H9 (cell line): ENCODE results near the gene MRGPRG. TPM values are rescaled to one million over a fixed set of nuclear protein-coding genes. Genes with fewer than 3 reads are reported as not detected.

Experiments used
- DNase-seq: peaks from one replicate; pipeline ENCODE4 v3.0.0-alpha.2; 2017
- H2AFZ ChIP-seq: one replicate; pipeline ENCODE4 v1.6.1; 2013; ENCODE audit warnings: mild to moderate bottlenecking, low read length, control low read depth, moderate library complexity
- H2AK5ac ChIP-seq: 2 replicates; pipeline ENCODE4 v1.6.1; 2013; ENCODE audit warnings: low read length, control low read depth, mixed read lengths; ENCODE audit not compliant: insufficient read length
- H2BK120ac ChIP-seq: one replicate; pipeline ENCODE4 v1.6.1; 2013; ENCODE audit warnings: low read depth, mild to moderate bottlenecking, low read length, control low read depth, inconsistent platforms; ENCODE audit not compliant: poor library complexity, severe bottlenecking
- H2BK12ac ChIP-seq: 2 replicates; pipeline ENCODE4 v1.6.1; 2013; ENCODE audit warnings: low read length, control low read depth, mixed read lengths, low read depth; ENCODE audit not compliant: insufficient read length
- H2BK15ac ChIP-seq: 2 replicates; pipeline ENCODE4 v1.6.1; 2013; ENCODE audit warnings: low read depth, low read length, control low read depth
- H2BK20ac ChIP-seq: one replicate; pipeline ENCODE4 v1.6.1; 2013; ENCODE audit warnings: low read depth, mild to moderate bottlenecking, low read length, control low read depth, inconsistent platforms; ENCODE audit not compliant: poor library complexity, severe bottlenecking
- H2BK5ac ChIP-seq: 2 replicates; pipeline ENCODE4 v1.6.1; 2013; ENCODE audit warnings: low read length, control low read depth, mixed read lengths; ENCODE audit not compliant: insufficient read length
- H3K14ac ChIP-seq: 2 replicates; pipeline ENCODE4 v1.6.1; 2013; ENCODE audit warnings: low read length, control low read depth; ENCODE audit not compliant: insufficient read depth
- H3K18ac ChIP-seq: 2 replicates; pipeline ENCODE4 v1.6.1; 2013; ENCODE audit warnings: low read depth, mild to moderate bottlenecking, mixed read lengths, low read length, control low read depth; ENCODE audit not compliant: insufficient read length
- H3K23ac ChIP-seq: 2 replicates; pipeline ENCODE4 v1.6.1; 2013; ENCODE audit warnings: low read length, control low read depth, mixed read lengths, low read depth; ENCODE audit not compliant: insufficient read length
- H3K23me2 ChIP-seq: 2 replicates; pipeline ENCODE4 v1.6.1; 2013; ENCODE audit warnings: low read depth, mild to moderate bottlenecking, mixed read lengths, low read length, control low read depth; ENCODE audit not compliant: insufficient read length, poor library complexity, severe bottlenecking
- H3K27ac ChIP-seq: 2 replicates; pipeline ENCODE4 v1.5.1; 2013; ENCODE audit warnings: low read length, control low read depth, mixed read lengths, low read depth; ENCODE audit not compliant: insufficient read length
- H3K27me3 ChIP-seq: 2 replicates; pipeline ENCODE4 v1.6.1; 2013; ENCODE audit warnings: low read length, control low read depth, inconsistent platforms; ENCODE audit not compliant: insufficient read depth
- H3K4ac ChIP-seq: 2 replicates; pipeline ENCODE4 v1.6.1; 2013; ENCODE audit warnings: low read depth, mild to moderate bottlenecking, control low read depth, inconsistent platforms, low read length, moderate library complexity
- H3K4me1 ChIP-seq: 2 replicates; pipeline ENCODE4 v1.6.1; 2013; ENCODE audit warnings: low read length, control low read depth, inconsistent platforms; ENCODE audit not compliant: insufficient read depth
- H3K4me2 ChIP-seq: 2 replicates; pipeline ENCODE4 v1.6.1; 2013; ENCODE audit warnings: low read length, control low read depth, mixed read lengths; ENCODE audit not compliant: insufficient read length, insufficient read depth
- H3K56ac ChIP-seq: 2 replicates; pipeline ENCODE4 v1.6.1; 2013; ENCODE audit warnings: low read depth, mild to moderate bottlenecking, mixed read lengths, low read length, control low read depth; ENCODE audit not compliant: insufficient read length
- H3K79me1 ChIP-seq: 2 replicates; pipeline ENCODE4 v1.6.1; 2013; ENCODE audit warnings: low read depth, mild to moderate bottlenecking, moderate library complexity, low read length, control low read depth, inconsistent platforms; ENCODE audit not compliant: insufficient read depth, poor library complexity, severe bottlenecking
- H3K79me2 ChIP-seq: 2 replicates; pipeline ENCODE4 v1.6.1; 2013; ENCODE audit warnings: low read length, control low read depth, inconsistent platforms; ENCODE audit not compliant: insufficient read depth
- H3K9ac ChIP-seq: 2 replicates; pipeline ENCODE4 v1.6.1; 2013; ENCODE audit warnings: low read length, control low read depth, mixed read lengths; ENCODE audit not compliant: insufficient read length; ENCODE audit errors: extremely low read depth
- H3K9me3 ChIP-seq: one replicate; pipeline ENCODE4 v1.6.1; 2013; ENCODE audit warnings: low read depth, low read length, inconsistent platforms; ENCODE audit not compliant: control insufficient read depth
- H3T11ph ChIP-seq: one replicate; pipeline ENCODE4 v1.6.1; 2013; ENCODE audit warnings: mild to moderate bottlenecking, low read length, control low read depth, inconsistent platforms
- H4K20me1 ChIP-seq: one replicate; pipeline ENCODE4 v1.6.1; 2013; ENCODE audit not compliant: control insufficient read depth, insufficient read length, insufficient read depth
- H4K5ac ChIP-seq: 2 replicates; pipeline ENCODE4 v1.6.1; 2013; ENCODE audit warnings: low read depth, mild to moderate bottlenecking, mixed read lengths, low read length, control low read depth; ENCODE audit not compliant: insufficient read length
- H4K8ac ChIP-seq: replicated peaks from 2 replicates; pipeline ENCODE4 v1.6.1; 2013; ENCODE audit warnings: low read length, control low read depth, mixed read lengths, low read depth; ENCODE audit not compliant: insufficient read length
- H4K91ac ChIP-seq: 2 replicates; pipeline ENCODE4 v1.6.1; 2013; ENCODE audit warnings: low read depth, mild to moderate bottlenecking, moderate library complexity, mixed read lengths, low read length, control low read depth; ENCODE audit not compliant: insufficient read length
- H3K27ac Mint-ChIP-seq, 3 experiments: 2 replicates in 2 of 3; 3 replicates in 1 of 3; pipeline ENCODE4 v1.8.0; 2020 to 2021; ENCODE audit warnings: mixed read lengths in 3 of 3, mild to moderate bottlenecking in 1 of 3, moderate library complexity in 1 of 3
- H3K27me3 Mint-ChIP-seq: 2 replicates; pipeline ENCODE4 v1.8.0; 2021; ENCODE audit warnings: low read depth, mild to moderate bottlenecking, moderate library complexity, mixed read lengths
- H3K36me3 Mint-ChIP-seq, 3 experiments: 2 replicates in 2 of 3; 3 replicates in 1 of 3; pipeline ENCODE4 v1.8.0; 2020 to 2021; ENCODE audit warnings: low read depth in 3 of 3, mixed read lengths in 3 of 3; ENCODE audit not compliant: insufficient read depth in 1 of 3
- H3K4me1 Mint-ChIP-seq, 2 experiments: 2 replicates each; pipeline ENCODE4 v1.8.0; 2020; ENCODE audit warnings: mixed read lengths in 2 of 2
- H3K4me3 Mint-ChIP-seq, 2 experiments: 2 replicates in 1 of 2; 3 replicates in 1 of 2; pipeline ENCODE4 v1.8.0; 2020 to 2021; ENCODE audit warnings: mild to moderate bottlenecking in 2 of 2, mixed read lengths in 2 of 2, moderate library complexity in 1 of 2
- H3K9me3 Mint-ChIP-seq, 2 experiments: 2 replicates in 1 of 2; 3 replicates in 1 of 2; pipeline ENCODE4 v1.8.0; 2020; ENCODE audit warnings: mild to moderate bottlenecking in 2 of 2, mixed read lengths in 2 of 2, moderate library complexity in 1 of 2
- CTCF ChIP-seq: fragments of 200-600 bp; sonication (generic); conservative IDR thresholded peaks from 3 replicates; pipeline ENCODE4 v1.8.0; 2021; ENCODE audit warnings: antibody characterized with exemption, mild to moderate bottlenecking
- WGBS: extraction: QIAGEN DNeasy Blood & Tissue Kit; methylation state at CpG from one replicate; pipeline ENCODE4 v1.1.7; 2013; ENCODE audit warnings: missing lambda C conversion rate, low lambda C conversion rate, mixed read lengths; ENCODE audit not compliant: insufficient read length; ENCODE audit errors: extremely low coverage; 5-methylcytosine and 5-hydroxymethylcytosine counted together
- total RNA-seq: library from RNA; stranded (reverse); gene quantifications from 2 replicates; pipeline ENCODE4 v1.2.1, GENCODE V29; 2021

The MRGPRG gene
- total RNA-seq, 1 experiment from 2014 or later, result not detected

GRCh38 chr11:3225826-3226750, 7.5 kb upstream of the MRGPRG start:
- Histone ChIP-seq H4K8ac (no peak overlapping the region), H2AFZ (no peak overlapping the region), H4K91ac (no peak overlapping the region), H3K4me2 (no peak overlapping the region), H2BK12ac (no peak overlapping the region), H3K18ac (no peak overlapping the region), H2BK5ac (no peak overlapping the region), H3T11ph (no peak overlapping the region), H3K23ac (no peak overlapping the region), H3K79me2 (no peaks in the 10 kb centered on the region), H3K9ac (no peak overlapping the region), H2AK5ac (no peak overlapping the region), H3K27me3 (no peaks in the 10 kb centered on the region), H3K4me1 (no peaks in the 10 kb centered on the region), H3K9me3 (no peaks in the 10 kb centered on the region), H3K79me1 (no peaks in the 10 kb centered on the region), H2BK20ac (no peak overlapping the region), H3K56ac (no peak overlapping the region), H3K23me2 (no peaks in the 10 kb centered on the region), H3K27ac (no peak overlapping the region), H3K14ac (no peak overlapping the region), H3K4ac (no peak overlapping the region), H4K5ac (no peak overlapping the region), H4K20me1 (no peaks in the 10 kb centered on the region), H2BK15ac (no peak overlapping the region), H2BK120ac (no peak overlapping the region)
- Mint-ChIP-seq H3K36me3 (no peaks in the 10 kb centered on the region), H3K4me1 (peaks cover 19 to 27% of the 10 kb centered on the region in 2 experiments), H3K27me3 (peaks cover 10% of the 10 kb centered on the region), H3K27ac (no peak overlapping the region; a peak in 1 of 7 replicates), H3K4me3 (no peak overlapping the region), H3K9me3 (no peaks in the 10 kb centered on the region)
- no peak for TF ChIP-seq CTCF
- WGBS, result no CpG with 5 or more reads among the region's 21 CpGs
- no peak for DNase-seq
